GM12873 (cell line): ENCODE measurements around the gene FHOD1.

Source experiments
- CTCF ChIP-seq: IDR thresholded peaks from 2 replicates; pipeline ENCODE4 v1.5.1; 2012; ENCODE audit warnings: low read depth, mild to moderate bottlenecking, moderate library complexity, low read length, control low read depth; ENCODE audit not compliant: insufficient read depth; ENCODE audit errors: missing control alignments

FHOD1 gene

DNA sequence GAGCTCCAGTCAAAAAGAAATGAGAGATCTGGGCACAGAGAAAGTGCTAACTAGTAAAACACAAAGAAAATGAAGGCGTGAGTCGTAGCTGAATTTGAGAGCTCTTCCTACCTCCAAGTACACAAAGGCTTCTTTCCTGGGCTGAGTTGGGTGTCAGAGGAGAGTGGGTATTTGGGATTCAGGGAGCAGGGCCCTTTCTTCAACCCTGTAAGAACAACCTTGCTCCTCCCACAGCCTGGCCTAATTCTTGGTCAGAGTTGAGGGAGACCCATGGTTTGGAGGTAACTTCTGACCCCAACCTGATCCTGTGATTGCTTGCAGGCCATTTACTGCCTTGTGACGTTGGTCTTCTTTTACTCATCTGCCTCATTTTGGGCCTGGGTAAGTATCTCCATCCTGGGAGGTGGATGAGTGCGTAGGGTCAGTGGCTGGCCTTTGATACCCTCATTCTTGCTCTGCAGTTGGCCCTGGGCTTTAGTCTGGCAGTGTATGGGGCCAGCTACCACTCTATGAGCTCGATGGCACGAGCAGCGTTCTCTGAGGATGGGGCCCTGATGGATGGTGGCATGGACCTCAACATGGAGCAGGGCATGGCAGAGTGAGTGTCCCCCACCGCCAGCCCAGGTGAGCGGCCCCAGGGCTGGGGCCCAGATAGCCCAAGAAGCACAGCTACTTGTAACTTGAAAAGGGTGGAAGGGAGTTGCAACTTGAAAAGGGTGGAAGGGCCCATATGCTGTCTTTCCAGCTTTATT, 19.1 kb downstream of the FHOD1 start:
- TF ChIP-seq CTCF = no peak

GRCh38 chr16:67227567-67227921, 19.7 kb downstream of the FHOD1 start:
- no peak for TF ChIP-seq CTCF

DNA sequence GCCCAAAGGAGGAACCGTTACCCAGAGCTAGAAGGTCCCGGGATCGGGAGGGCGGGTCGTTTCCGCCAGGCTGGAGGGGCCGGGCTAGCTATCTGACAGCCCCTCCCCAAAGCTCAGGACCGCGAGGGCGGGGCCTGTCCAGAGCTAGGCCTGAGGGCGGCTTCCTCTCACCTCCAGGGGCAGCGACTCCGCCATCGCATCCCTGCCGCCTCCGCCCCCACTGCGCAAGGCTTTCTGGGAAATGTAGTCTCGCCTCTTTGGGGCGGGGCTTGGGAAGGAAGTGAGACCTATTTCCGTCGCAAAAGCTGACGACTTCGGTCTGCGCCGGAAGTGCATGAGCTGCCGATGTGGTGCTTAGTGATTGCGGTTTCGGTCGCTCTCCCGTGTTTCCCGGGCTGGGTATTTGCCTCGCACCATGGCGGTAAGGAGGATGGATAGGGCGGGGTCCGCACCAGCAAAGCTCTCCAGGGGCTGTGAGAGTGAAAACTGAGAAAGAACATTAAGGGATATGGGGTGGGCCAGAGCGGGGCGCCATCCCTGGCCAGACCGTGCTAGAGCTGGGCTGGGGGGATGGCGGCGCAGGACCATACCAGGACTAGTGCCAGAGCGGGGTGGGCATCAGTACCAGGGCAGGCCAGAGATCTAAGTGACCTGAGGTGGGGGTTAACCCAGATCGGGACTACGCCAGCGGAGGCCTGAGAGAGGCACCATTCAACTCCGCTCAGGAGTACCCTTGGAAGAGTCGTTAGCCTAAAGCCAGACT, 20.3 kb downstream of the FHOD1 start, which contains the start of gene TMEM208:
TMEM208 (plus strand) TSS at position 327 of the 763 bp plus-strand sequence; CDS start at position 416, 89 bp downstream.
- no peak for TF ChIP-seq CTCF

DNA sequence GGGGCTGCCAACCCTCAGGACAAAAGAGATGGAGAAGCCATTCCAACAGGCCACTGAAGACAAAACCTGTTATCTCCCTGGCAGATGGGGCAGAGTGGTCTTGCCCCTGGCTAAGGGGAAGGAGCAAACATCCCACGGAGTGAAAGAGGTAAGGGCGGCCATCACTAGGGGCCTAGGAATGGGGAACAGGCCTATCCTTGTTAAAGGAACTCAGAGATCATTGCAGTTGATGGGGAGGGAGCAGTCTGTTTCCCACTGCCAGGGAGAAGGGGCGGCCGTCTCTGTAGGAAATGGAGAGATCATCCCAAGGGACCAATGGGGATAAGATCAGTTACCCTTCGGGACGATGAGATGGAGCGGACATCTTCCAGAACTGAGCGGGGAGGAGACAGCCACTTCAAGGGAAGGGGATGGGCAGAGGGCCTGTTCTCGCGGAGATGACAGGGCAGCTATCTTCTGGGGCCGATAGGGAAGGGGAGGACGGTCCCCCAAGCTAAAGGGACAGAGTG, 20.9 kb downstream of the FHOD1 start:
- TF ChIP-seq CTCF = no peak

DNA sequence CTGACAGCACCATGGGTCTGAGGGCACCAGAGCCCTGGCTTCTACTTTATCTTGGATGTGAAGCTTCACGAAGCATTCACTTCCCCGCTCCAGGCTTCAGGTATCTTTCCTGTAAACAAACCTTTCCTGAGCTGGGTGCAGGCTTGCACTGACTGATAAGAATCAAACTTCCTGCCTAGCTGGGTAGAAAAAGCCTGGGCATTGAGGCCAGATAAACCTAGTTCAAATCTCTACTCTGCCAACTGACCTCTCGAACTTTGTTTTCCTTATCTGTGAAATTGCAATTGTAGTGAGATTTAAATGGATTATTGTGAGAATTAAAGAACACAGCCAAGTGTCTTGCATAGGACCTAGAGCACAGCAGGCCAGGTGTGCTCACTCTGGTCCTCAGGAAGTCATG, 23.3 kb downstream of the FHOD1 start:
- TF ChIP-seq CTCF = no peak

DNA sequence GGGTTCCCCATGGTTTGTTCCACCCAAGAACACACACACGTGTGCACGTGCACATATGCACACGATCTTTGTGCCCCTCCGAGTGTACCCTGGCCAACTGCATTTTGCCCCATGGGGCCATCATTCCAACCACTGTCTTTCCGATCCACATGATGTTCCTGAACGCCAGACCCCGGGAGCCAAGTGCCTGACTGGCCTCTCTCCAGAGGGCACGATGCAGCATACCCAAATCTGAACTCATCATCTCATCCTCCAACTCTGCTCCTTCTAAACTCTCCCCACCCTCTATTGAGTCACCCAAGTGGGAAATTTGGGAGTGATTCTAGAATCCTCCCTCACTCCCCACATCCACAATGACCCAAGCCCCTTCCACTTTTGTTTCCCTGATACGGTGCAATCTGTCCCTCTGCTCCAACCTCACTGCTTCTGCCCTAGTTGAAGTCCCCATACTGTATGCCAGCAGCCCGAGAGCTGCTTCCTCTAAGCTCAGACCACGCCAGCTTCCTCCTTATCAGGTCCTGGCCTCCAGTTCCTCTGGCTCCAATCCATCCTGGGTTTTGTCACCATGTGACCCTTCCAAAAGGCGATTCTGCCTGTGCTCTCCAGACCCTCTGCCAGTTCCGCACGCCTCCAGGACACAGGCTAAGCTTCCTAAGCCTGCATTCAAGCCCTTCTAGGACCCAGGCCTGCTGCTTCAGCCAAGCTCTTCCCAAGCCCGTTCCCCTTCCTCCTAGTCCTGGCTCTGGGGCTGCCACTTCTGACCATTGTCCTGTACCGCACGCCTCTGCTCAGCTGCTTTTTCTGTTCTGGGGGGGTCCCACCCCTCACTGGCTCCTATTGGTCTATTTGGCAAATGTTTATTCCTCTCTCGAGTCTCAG, 30.4 kb downstream of the FHOD1 start:
- no peak for TF ChIP-seq CTCF
